ENCODE results near the gene UBE2G2. TPM values are rescaled to one million over a fixed set of nuclear protein-coding genes. Genes with fewer than 3 reads are reported as not detected.

UBE2G2 gene
- total RNA-seq, 1 donor from 2014 or later = 78.2 TPM

DNA sequence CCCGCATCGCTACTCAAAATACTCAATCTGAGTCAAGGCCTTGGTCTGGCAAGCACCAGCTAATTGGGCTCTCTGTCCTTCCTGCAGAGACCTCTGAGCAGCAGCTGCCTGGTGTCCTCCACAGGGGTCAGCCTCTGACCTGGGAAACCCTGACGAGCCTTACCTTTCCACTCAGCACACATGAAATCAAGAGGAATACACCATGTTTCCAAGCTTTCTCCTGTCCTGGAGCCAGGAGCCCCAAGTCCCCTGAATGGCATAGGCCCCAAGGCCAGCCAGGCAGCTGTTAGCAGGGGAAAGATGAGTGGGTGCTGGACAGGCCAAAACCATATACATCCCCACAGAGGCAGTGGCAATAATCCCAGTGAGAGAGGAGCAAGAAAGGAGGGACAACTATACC is 63.0 kb downstream of the UBE2G2 start:
- Histone ChIP-seq H3K4me3 (no peak overlapping the region), H3K36me3 (peaks cover 6% of the 10 kb centered on the region), H3K9me3 (replicated peaks) (peaks cover 50% of the 10 kb centered on the region), H3K4me1 (no peaks in the 10 kb centered on the region), H3K27me3 (ENCODE audit: low read depth) (no peaks in the 10 kb centered on the region), H3K27ac (replicated peaks) (no peak overlapping the region)
- DNase-seq = no peak
- intact Hi-C loops (cut with micrococcal nuclease) = no loop called here
- TF ChIP-seq, protein P1, sequence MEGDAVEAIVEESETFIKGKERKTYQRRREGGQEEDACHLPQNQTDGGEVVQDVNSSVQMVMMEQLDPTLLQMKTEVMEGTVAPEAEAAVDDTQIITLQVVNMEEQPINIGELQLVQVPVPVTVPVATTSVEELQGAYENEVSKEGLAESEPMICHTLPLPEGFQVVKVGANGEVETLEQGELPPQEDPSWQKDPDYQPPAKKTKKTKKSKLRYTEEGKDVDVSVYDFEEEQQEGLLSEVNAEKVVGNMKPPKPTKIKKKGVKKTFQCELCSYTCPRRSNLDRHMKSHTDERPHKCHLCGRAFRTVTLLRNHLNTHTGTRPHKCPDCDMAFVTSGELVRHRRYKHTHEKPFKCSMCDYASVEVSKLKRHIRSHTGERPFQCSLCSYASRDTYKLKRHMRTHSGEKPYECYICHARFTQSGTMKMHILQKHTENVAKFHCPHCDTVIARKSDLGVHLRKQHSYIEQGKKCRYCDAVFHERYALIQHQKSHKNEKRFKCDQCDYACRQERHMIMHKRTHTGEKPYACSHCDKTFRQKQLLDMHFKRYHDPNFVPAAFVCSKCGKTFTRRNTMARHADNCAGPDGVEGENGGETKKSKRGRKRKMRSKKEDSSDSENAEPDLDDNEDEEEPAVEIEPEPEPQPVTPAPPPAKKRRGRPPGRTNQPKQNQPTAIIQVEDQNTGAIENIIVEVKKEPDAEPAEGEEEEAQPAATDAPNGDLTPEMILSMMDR (IDR thresholded peaks at IDR 0.05; ENCODE audit: borderline replicate concordance) = no peak

DNA sequence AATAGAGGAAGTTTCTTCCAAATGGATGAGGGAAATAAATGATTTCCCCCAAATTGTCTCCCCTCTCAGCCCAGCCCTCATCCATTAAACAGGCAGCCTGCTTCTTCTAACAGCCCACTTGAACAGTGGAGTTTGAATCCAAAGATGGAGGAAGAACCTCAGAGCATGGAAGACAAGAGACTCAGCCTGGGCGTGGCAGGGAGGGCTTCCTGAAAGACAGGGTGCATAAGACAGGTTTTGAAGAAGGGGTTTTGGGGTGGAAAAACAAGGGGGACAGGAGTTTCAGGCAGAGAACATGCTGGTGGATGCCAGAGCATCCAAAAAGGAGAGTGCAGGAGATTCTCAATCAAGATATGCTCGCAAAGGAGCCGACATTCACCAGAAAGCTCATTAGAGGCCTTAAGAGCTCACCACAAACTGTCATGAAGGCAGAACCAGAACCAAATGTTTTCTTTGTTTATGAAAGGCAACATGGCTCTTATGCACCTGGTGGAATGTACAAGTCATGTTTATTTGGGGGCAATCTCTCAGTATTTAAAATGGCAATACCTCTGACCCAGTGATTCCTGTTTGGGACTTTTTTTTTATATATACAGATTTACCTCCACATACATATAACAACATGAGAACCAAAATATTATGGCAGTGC is 63.8 kb downstream of the UBE2G2 start:
- DNase-seq = no peak
- no peak overlapping the region for H3K27ac ChIP-seq (replicated peaks)
- H3K36me3 ChIP-seq = peaks cover 6% of the 10 kb centered on the region
- H3K9me3 ChIP-seq (replicated peaks) = peaks cover 50% of the 10 kb centered on the region
- no peak overlapping the region for H3K4me3 ChIP-seq
- TF ChIP-seq, protein P1 (IDR thresholded peaks at IDR 0.05; ENCODE audit: borderline replicate concordance) = no peak
- H3K27me3 ChIP-seq (ENCODE audit: low read depth) = no peaks in the 10 kb centered on the region
- intact Hi-C loops (cut with micrococcal nuclease) = no loop called here
- H3K4me1 ChIP-seq = no peaks in the 10 kb centered on the region

DNA sequence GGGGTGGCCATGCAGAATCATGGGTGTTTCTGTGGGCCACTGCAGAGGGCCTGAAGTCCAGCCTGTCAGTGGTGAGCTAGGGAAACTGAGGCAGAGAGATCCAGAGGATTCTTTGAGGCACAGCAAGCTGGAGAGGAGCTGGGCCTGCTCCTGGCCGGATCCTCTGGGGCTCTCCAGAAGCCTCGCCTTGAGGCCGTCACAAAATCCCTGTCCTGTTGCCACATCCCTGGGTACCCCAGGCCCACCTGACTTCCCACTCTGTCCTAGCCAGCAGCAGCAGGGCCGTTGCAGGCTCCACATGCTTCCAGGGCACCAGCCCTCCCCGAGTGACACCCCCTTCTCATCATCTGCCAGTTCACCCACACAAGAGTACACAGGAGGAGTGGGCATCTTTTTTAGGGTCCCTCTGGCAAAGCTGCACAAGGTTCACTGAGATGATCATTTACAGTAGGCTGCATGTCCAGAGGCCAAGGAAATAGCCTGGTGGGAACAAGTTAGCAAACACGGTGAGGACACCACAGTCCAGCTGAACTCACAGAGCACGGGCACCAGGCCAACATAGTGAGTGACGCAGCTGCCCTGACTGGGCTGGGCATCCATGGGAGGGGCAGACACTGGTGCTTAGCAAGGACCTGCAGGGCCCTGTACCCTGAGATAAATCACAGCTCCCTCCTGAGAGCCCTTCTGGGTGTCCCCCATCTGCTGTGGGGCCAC is 65.2 kb downstream of the UBE2G2 start:
- intact Hi-C loops (cut with micrococcal nuclease) = no loop called here
- peaks cover 50% of the 10 kb centered on the region for H3K9me3 ChIP-seq (replicated peaks)
- H3K36me3 ChIP-seq = peaks cover 6% of the 10 kb centered on the region
- H3K27me3 ChIP-seq (ENCODE audit: low read depth) = no peaks in the 10 kb centered on the region
- TF ChIP-seq, protein P1 (IDR thresholded peaks at IDR 0.05; ENCODE audit: borderline replicate concordance) = no peak
- no peak overlapping the region for H3K4me3 ChIP-seq
- H3K27ac ChIP-seq (replicated peaks) = no peak overlapping the region
- no peaks in the 10 kb centered on the region for H3K4me1 ChIP-seq
- no peak for DNase-seq

DNA sequence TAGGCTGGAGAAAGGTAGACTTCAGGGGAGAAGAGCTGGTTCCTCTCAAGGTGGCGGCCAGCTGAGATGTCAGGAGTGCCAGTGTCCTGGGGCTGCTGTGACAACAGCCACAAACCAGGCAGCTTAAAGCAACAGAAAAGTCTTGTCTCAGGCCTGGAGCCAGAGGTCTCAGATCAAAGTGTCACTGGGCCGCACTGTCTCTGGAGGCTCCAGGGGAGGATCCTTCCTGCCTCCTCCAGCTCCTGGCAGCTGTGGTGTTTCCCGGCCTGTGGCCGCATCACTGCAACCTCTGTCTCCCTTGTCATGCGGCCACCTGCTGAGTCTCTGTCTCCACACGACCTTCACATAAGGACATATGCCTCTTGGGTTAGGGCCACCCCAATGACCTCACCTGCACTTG is 65.8 kb downstream of the UBE2G2 start:
- no peaks in the 10 kb centered on the region for H3K4me1 ChIP-seq
- peaks cover 6% of the 10 kb centered on the region for H3K36me3 ChIP-seq
- no peaks in the 10 kb centered on the region for H3K27me3 ChIP-seq (ENCODE audit: low read depth)
- intact Hi-C loops (cut with micrococcal nuclease) = no loop called here
- H3K27ac ChIP-seq (replicated peaks) = no peak overlapping the region
- H3K9me3 ChIP-seq (replicated peaks) = peaks cover 50% of the 10 kb centered on the region
- DNase-seq = no peak
- H3K4me3 ChIP-seq = no peak overlapping the region
- TF ChIP-seq, protein P1 (IDR thresholded peaks at IDR 0.05; ENCODE audit: borderline replicate concordance) = no peak

DNA sequence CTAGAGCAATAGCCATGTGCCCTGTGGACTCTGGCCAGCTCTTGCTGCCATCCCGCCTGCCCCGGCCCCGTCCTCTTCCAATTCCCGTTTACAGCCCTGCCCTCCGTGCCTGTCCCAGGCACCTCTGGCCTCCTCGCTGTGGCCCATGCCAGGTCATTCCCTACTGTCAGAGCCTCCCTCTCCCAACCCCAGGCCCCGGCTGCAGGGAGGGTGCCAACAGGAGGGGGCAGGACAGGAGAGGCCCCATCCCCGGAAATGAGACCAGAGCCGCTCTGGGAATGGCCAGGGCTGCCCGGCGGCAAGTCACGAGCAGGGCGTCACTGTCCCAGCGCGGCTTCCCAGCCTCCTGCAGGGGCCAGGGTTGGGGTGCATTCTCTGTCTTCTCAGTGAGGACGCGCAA is 66.8 kb downstream of the UBE2G2 start:
- intact Hi-C loops (cut with micrococcal nuclease) = no loop called here

More for the DNA sequence above, 66.8 kb downstream of the UBE2G2 start:
- TF ChIP-seq, protein P1 (IDR thresholded peaks at IDR 0.05; ENCODE audit: borderline replicate concordance) = no peak
- Histone ChIP-seq H3K4me1 (no peaks in the 10 kb centered on the region), H3K9me3 (replicated peaks) (peaks cover 43% of the 10 kb centered on the region), H3K4me3 (no peak overlapping the region), H3K27me3 (ENCODE audit: low read depth) (no peaks in the 10 kb centered on the region), H3K27ac (replicated peaks) (no peak overlapping the region), H3K36me3 (peaks cover 6% of the 10 kb centered on the region)
- no peak for DNase-seq

All from left ventricle myocardium inferior (tissue), 1 donor.